HepG2 (cell line): ENCODE measurements around the gene CBX2. TPM values are rescaled to one million over a fixed set of nuclear protein-coding genes. Genes with fewer than 3 reads are reported as not detected.

Source experiments
- FOXA1 ChIP-seq, 2 experiments: fragments of 450-650 bp in 1 of 2; sonication (generic) in 1 of 2; formaldehyde crosslinking in 1 of 2; IDR thresholded peaks; 2 replicates each; pipeline versions ENCODE4 v1.4.0 to v1.6.1; 2016 to 2020; ENCODE audit warnings: missing genetic modification reagents in 1 of 2
- FOXP1 ChIP-seq, 2 experiments: fragments of 450-650 bp in 1 of 2; IDR thresholded peaks; 2 replicates each; pipeline ENCODE4 v1.6.1; 2017 to 2018; ENCODE audit warnings: antibody characterized with exemption in 1 of 2
- GABPB1 ChIP-seq: IDR thresholded peaks from 2 replicates; pipeline ENCODE4 v1.6.1; 2016; ENCODE audit warnings: mild to moderate bottlenecking, missing genetic modification reagents, moderate library complexity, missing compliant biosample characterization
- HOXA3 ChIP-seq: sonication (generic); formaldehyde crosslinking; IDR thresholded peaks from 2 replicates; pipeline ENCODE4 v1.5.0; 2020; ENCODE audit warnings: missing genetic modification reagents
- NFRKB ChIP-seq: fragments of 450-650 bp; IDR thresholded peaks from 2 replicates; pipeline ENCODE4 v1.6.1; 2017
- RBFOX2 ChIP-seq: fragments of 200-400 bp; formaldehyde crosslinking; IDR thresholded peaks from 2 replicates; pipeline ENCODE4 v1.6.1; 2017; ENCODE audit warnings: low read depth, mild to moderate bottlenecking, low read length
- SALL2 ChIP-seq: sonication (generic); formaldehyde crosslinking; IDR thresholded peaks from 2 replicates; pipeline ENCODE4 v1.8.1; 2023; ENCODE audit warnings: mild to moderate bottlenecking, missing genetic modification reagents, inconsistent platforms
- SMC3 ChIP-seq: IDR thresholded peaks from 2 replicates; pipeline ENCODE4 v1.6.1; 2011; ENCODE audit warnings: low read length, improper control_type of control experiment
- SNAI1 ChIP-seq: sonication (generic); formaldehyde crosslinking; IDR thresholded peaks from 2 replicates; pipeline ENCODE4 v1.5.0; 2020; ENCODE audit warnings: mild to moderate bottlenecking, missing genetic modification reagents, borderline replicate concordance
- SSRP1 ChIP-seq: IDR thresholded peaks from 2 replicates; pipeline ENCODE4 v1.6.1; 2016; ENCODE audit warnings: control low read depth
- STAG1 ChIP-seq: sonication (generic); formaldehyde crosslinking; IDR thresholded peaks from 2 replicates; pipeline ENCODE4 v1.4.0; 2020; ENCODE audit warnings: missing genetic modification reagents
- THAP11 ChIP-seq: IDR thresholded peaks from 2 replicates; pipeline ENCODE4 v1.6.1; 2016; ENCODE audit warnings: missing biosample characterization, missing genetic modification reagents
- ZNF350 ChIP-seq: sonication (generic); formaldehyde crosslinking; IDR thresholded peaks from 2 replicates; pipeline ENCODE4 v1.4.0; 2020; ENCODE audit warnings: mild to moderate bottlenecking, low read depth, missing genetic modification reagents, borderline replicate concordance
- ZNF556 ChIP-seq: sonication (generic); formaldehyde crosslinking; IDR thresholded peaks from 2 replicates; pipeline ENCODE4 v1.4.0; 2020; ENCODE audit warnings: mild to moderate bottlenecking, missing genetic modification reagents, borderline replicate concordance
- ZNF672 ChIP-seq: sonication (generic); formaldehyde crosslinking; IDR thresholded peaks from 2 replicates; pipeline ENCODE4 v1.8.1; 2022; ENCODE audit warnings: missing genetic modification reagents
- ZSCAN20 ChIP-seq: sonication (generic); formaldehyde crosslinking; IDR thresholded peaks from 2 replicates; pipeline ENCODE4 v1.4.0; 2020; ENCODE audit warnings: missing genetic modification reagents, mild to moderate bottlenecking, borderline replicate concordance
- polyA plus RNA-seq, 8 experiments: library from polyadenylated mRNA; depleted of rRNA in 3 of 8; stranded (reverse) in 7 of 8; unstranded in 1 of 8; fragments of >200 nt; fragmentation: Illumina TruSeq in 4 of 8; extraction: Trizol in 4 of 8; gene quantifications; 2 replicates each; pipeline versions ENCODE4 v1.2.1 to v1.2.3, GENCODE V29; 2011 to 2016; ENCODE audit warnings: low read depth in 4 of 8, missing spikeins in 1 of 8, mixed read lengths in 1 of 8; ENCODE audit not compliant: insufficient read depth in 1 of 8
- total RNA-seq, 5 experiments: library from RNA; depleted of rRNA; stranded (reverse); fragments of >200 nt; fragmentation: Illumina TruSeq; extraction: Trizol; gene quantifications; 2 replicates each; pipeline ENCODE4 v1.2.3, GENCODE V29; 2016; ENCODE audit warnings: low read depth in 1 of 5
- TF ChIP-seq, protein P1 (sequence below): sonication (generic); formaldehyde crosslinking; IDR thresholded peaks from 2 replicates; pipeline ENCODE4 v1.4.0; 2020; ENCODE audit warnings: missing genetic modification reagents, mild to moderate bottlenecking, borderline replicate concordance
- TF ChIP-seq, protein P2 (sequence below): sonication (generic); formaldehyde crosslinking; IDR thresholded peaks from 2 replicates; pipeline ENCODE4 v1.4.0; 2020; ENCODE audit warnings: missing genetic modification reagents, borderline replicate concordance
- TF ChIP-seq, protein P3 (sequence below): sonication (generic); formaldehyde crosslinking; IDR thresholded peaks from 2 replicates; pipeline ENCODE4 v1.8.0; 2022; ENCODE audit warnings: mild to moderate bottlenecking, missing genetic modification reagents, moderate library complexity
- TF ChIP-seq, protein P4 (sequence below): sonication (generic); formaldehyde crosslinking; IDR thresholded peaks from 2 replicates; pipeline ENCODE4 v1.4.0; 2020; ENCODE audit warnings: missing genetic modification reagents
- TF ChIP-seq, protein P5 (sequence below): sonication (generic); formaldehyde crosslinking; IDR thresholded peaks from 2 replicates; pipeline ENCODE4 v1.5.0; 2020; ENCODE audit warnings: missing genetic modification reagents, mild to moderate bottlenecking, borderline replicate concordance

CBX2 gene
- total and polyA plus RNA-seq, 2 of the 13 experiments (the other 11 are each of a cell fraction or from before 2014, with no cell fraction given) = 14.5 to 31.1 TPM

DNA sequence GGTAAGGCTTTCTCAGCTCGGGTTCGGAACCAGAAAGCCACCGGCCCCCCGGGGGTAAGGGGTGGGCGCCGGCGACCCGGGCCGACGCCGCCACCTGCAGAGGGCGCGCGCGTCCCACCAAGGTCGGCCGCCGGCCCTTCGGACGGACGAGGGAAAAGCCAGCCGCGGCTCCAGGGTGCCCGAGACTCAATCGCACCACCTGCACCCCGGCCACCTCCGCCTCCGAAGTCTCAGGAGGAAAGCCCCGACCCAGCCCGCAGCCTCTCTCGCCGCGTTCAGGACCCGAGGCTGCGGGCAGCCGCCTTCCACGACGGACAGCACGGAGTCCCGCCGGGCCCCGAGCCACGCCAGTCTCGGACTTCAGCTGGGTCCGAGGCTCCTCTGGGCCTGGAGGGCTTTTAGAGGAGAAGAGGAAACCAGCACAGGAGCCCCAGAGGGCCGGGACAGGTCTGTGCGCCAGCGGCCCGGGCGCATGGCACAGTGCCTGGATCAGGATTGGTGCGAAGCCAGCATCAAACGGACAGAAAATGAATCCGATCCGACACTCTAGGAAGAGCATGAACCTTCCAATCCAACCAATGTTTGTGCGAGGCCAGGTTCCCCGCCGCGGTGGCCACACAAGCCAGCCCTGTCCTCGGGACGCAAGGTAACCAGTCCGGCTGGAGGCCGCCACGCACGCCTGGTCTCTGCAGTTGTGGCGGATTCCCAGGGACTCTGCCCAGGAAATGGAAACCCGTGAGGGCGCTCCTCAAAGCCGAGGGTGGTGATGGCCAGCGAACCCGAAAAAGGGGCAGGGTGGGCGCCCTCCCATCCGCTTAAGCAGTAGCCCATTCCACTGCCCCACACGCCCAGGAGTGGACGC, 12.2 kb downstream of the CBX2 start (continued):
- TF ChIP-seq, protein P1, sequence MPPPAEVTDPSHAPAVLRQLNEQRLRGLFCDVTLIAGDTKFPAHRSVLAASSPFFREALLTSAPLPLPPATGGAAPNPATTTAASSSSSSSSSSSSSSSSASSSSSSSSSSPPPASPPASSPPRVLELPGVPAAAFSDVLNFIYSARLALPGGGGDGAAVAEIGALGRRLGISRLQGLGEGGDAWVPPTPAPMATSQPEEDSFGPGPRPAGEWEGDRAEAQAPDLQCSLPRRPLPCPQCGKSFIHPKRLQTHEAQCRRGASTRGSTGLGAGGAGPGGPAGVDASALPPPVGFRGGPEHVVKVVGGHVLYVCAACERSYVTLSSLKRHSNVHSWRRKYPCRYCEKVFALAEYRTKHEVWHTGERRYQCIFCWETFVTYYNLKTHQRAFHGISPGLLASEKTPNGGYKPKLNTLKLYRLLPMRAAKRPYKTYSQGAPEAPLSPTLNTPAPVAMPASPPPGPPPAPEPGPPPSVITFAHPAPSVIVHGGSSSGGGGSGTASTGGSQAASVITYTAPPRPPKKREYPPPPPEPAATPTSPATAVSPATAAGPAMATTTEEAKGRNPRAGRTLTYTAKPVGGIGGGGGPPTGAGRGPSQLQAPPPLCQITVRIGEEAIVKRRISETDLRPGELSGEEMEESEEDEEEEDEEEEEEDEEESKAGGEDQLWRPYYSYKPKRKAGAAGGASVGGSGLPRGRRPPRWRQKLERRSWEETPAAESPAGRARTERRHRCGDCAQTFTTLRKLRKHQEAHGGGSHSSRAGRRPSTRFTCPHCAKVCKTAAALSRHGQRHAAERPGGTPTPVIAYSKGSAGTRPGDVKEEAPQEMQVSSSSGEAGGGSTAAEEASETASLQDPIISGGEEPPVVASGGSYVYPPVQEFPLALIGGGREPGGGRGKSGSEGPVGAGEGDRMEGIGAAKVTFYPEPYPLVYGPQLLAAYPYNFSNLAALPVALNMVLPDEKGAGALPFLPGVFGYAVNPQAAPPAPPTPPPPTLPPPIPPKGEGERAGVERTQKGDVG = no peak; the same call in 1 of the 2 replicates
- TF ChIP-seq FOXP1 (IDR thresholded peaks at IDR 0.05) (no peak), FOXP1 (CRISPR knock-in tag; IDR thresholded peaks at IDR 0.05) (no peak), RBFOX2 (no peak), THAP11 (peak; percentile 7; the same call in 1 of the 2 replicates), SMC3 (peak; percentile 37; the same call in 1 of the 2 replicates), STAG1 (peak; percentile 92), GABPB1 (CRISPR knock-in tag) (peak; percentile 39; the same call in 1 of the 2 replicates), SALL2 (CRISPR knock-in tag) (0 out of 2 replicates have a peak, but pooled peaks have one; percentile 59), SNAI1 (CRISPR knock-in tag) (0 out of 2 replicates have a peak, but pooled peaks have one; percentile 30), ZNF672 (CRISPR knock-in tag) (no peak), ZNF556 (CRISPR knock-in tag) (no peak), ZNF350 (no peak), HOXA3 (CRISPR knock-in tag) (0 out of 2 replicates have a peak, but pooled peaks have one; percentile 62), FOXA1 (IDR thresholded peaks at IDR 0.05) (no peak), FOXA1 (CRISPR knock-in tag; IDR thresholded peaks at IDR 0.05) (no peak), NFRKB (no peak), ZSCAN20 (CRISPR knock-in tag) (no peak), SSRP1 (CRISPR knock-in tag) (no peak)
- TF ChIP-seq, protein P2, sequence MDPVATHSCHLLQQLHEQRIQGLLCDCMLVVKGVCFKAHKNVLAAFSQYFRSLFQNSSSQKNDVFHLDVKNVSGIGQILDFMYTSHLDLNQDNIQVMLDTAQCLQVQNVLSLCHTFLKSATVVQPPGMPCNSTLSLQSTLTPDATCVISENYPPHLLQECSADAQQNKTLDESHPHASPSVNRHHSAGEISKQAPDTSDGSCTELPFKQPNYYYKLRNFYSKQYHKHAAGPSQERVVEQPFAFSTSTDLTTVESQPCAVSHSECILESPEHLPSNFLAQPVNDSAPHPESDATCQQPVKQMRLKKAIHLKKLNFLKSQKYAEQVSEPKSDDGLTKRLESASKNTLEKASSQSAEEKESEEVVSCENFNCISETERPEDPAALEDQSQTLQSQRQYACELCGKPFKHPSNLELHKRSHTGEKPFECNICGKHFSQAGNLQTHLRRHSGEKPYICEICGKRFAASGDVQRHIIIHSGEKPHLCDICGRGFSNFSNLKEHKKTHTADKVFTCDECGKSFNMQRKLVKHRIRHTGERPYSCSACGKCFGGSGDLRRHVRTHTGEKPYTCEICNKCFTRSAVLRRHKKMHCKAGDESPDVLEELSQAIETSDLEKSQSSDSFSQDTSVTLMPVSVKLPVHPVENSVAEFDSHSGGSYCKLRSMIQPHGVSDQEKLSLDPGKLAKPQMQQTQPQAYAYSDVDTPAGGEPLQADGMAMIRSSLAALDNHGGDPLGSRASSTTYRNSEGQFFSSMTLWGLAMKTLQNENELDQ = no peak
- TF ChIP-seq, protein P3, sequence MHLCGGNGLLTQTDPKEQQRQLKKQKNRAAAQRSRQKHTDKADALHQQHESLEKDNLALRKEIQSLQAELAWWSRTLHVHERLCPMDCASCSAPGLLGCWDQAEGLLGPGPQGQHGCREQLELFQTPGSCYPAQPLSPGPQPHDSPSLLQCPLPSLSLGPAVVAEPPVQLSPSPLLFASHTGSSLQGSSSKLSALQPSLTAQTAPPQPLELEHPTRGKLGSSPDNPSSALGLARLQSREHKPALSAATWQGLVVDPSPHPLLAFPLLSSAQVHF (CRISPR knock-in tag) = no peak
- TF ChIP-seq, protein P4, sequence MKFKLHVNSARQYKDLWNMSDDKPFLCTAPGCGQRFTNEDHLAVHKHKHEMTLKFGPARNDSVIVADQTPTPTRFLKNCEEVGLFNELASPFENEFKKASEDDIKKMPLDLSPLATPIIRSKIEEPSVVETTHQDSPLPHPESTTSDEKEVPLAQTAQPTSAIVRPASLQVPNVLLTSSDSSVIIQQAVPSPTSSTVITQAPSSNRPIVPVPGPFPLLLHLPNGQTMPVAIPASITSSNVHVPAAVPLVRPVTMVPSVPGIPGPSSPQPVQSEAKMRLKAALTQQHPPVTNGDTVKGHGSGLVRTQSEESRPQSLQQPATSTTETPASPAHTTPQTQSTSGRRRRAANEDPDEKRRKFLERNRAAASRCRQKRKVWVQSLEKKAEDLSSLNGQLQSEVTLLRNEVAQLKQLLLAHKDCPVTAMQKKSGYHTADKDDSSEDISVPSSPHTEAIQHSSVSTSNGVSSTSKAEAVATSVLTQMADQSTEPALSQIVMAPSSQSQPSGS (CRISPR knock-in tag) = no peak
- TF ChIP-seq, protein P5, sequence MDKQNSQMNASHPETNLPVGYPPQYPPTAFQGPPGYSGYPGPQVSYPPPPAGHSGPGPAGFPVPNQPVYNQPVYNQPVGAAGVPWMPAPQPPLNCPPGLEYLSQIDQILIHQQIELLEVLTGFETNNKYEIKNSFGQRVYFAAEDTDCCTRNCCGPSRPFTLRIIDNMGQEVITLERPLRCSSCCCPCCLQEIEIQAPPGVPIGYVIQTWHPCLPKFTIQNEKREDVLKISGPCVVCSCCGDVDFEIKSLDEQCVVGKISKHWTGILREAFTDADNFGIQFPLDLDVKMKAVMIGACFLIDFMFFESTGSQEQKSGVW (CRISPR knock-in tag) = no peak
